ENCODE data around the gene COA8.
A peak's percentile ranks its signal among the peaks of the same experiment; 100 is the strongest.

The COA8 gene

GRCh38 chr14:103520657-103521437 is 41.9 kb upstream of the COA8 start:
- TF ChIP-seq EGR1 (IDR thresholded peaks at IDR 0.05) (peak; percentile 69), RAD21 (IDR thresholded peaks at IDR 0.05; ENCODE audit: low read depth) (peak; percentile 51; the same call in 1 of the 2 replicates), YY1 (IDR thresholded peaks at IDR 0.05; ENCODE audit: low read depth) (peak; percentile 51; the same call in 1 of the 2 replicates), CREB1 (IDR thresholded peaks at IDR 0.05; ENCODE audit: low read depth) (peak; percentile 8), CEBPB (IDR thresholded peaks at IDR 0.05) (peak; percentile 14; the same call in 1 of the 2 replicates), TAF1 (IDR thresholded peaks at IDR 0.05; ENCODE audit: low read depth) (no peak; the same call in 1 of the 2 replicates), ZBTB7A (IDR thresholded peaks at IDR 0.05; ENCODE audit: low read depth) (peak; percentile 52), NFIC (IDR thresholded peaks at IDR 0.05) (peak; percentile 80), TCF12 (IDR thresholded peaks at IDR 0.05; ENCODE audit: low read depth) (peak; percentile 61; the same call in 1 of the 2 replicates), EP300 (IDR thresholded peaks at IDR 0.05; ENCODE audit: borderline replicate concordance) (peak; percentile 38; the same call in 1 of the 2 replicates), TEAD4 (IDR thresholded peaks at IDR 0.05) (peak; percentile 44; the same call in 1 of the 2 replicates), FOXM1 (IDR thresholded peaks at IDR 0.05; ENCODE audit: borderline replicate concordance, low read depth) (no peak)
- TF ChIP-seq, protein P1, sequence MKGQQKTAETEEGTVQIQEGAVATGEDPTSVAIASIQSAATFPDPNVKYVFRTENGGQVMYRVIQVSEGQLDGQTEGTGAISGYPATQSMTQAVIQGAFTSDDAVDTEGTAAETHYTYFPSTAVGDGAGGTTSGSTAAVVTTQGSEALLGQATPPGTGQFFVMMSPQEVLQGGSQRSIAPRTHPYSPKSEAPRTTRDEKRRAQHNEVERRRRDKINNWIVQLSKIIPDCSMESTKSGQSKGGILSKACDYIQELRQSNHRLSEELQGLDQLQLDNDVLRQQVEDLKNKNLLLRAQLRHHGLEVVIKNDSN (IDR thresholded peaks at IDR 0.05): no peak
- TF ChIP-seq, protein P2, sequence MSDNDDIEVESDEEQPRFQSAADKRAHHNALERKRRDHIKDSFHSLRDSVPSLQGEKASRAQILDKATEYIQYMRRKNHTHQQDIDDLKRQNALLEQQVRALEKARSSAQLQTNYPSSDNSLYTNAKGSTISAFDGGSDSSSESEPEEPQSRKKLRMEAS (IDR thresholded peaks at IDR 0.05): peak; percentile 61
- TF ChIP-seq, protein P3, sequence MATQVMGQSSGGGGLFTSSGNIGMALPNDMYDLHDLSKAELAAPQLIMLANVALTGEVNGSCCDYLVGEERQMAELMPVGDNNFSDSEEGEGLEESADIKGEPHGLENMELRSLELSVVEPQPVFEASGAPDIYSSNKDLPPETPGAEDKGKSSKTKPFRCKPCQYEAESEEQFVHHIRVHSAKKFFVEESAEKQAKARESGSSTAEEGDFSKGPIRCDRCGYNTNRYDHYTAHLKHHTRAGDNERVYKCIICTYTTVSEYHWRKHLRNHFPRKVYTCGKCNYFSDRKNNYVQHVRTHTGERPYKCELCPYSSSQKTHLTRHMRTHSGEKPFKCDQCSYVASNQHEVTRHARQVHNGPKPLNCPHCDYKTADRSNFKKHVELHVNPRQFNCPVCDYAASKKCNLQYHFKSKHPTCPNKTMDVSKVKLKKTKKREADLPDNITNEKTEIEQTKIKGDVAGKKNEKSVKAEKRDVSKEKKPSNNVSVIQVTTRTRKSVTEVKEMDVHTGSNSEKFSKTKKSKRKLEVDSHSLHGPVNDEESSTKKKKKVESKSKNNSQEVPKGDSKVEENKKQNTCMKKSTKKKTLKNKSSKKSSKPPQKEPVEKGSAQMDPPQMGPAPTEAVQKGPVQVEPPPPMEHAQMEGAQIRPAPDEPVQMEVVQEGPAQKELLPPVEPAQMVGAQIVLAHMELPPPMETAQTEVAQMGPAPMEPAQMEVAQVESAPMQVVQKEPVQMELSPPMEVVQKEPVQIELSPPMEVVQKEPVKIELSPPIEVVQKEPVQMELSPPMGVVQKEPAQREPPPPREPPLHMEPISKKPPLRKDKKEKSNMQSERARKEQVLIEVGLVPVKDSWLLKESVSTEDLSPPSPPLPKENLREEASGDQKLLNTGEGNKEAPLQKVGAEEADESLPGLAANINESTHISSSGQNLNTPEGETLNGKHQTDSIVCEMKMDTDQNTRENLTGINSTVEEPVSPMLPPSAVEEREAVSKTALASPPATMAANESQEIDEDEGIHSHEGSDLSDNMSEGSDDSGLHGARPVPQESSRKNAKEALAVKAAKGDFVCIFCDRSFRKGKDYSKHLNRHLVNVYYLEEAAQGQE (IDR thresholded peaks at IDR 0.05; ENCODE audit: low read depth): no peak

GRCh38 chr14:103521438-103521950 is 41.3 kb upstream of the COA8 start:
- TF ChIP-seq ZBTB7A (IDR thresholded peaks at IDR 0.05; ENCODE audit: low read depth) (peak; percentile 22; the same call in 1 of the 2 replicates), YY1 (IDR thresholded peaks at IDR 0.05; ENCODE audit: low read depth) (0 out of 2 replicates have a peak, but pooled peaks have one; percentile 9), CREB1 (IDR thresholded peaks at IDR 0.05; ENCODE audit: low read depth) (no peak)

GRCh38 chr14:103521951-103522563 is 40.7 kb upstream of the COA8 start:
- TF ChIP-seq, protein P3 (IDR thresholded peaks at IDR 0.05; ENCODE audit: low read depth): no peak
- TF ChIP-seq, protein P2 (IDR thresholded peaks at IDR 0.05): peak; percentile 87
- no peak for TF ChIP-seq TAF1 (IDR thresholded peaks at IDR 0.05; ENCODE audit: low read depth)
- no peak for TF ChIP-seq CEBPB (IDR thresholded peaks at IDR 0.05)
- TF ChIP-seq RAD21 (IDR thresholded peaks at IDR 0.05; ENCODE audit: low read depth): no peak
- no peak for TF ChIP-seq FOXM1 (IDR thresholded peaks at IDR 0.05; ENCODE audit: borderline replicate concordance, low read depth)
- TF ChIP-seq TCF12 (IDR thresholded peaks at IDR 0.05; ENCODE audit: low read depth): no peak
- no peak for TF ChIP-seq NFIC (IDR thresholded peaks at IDR 0.05)
- TF ChIP-seq, protein P1 (IDR thresholded peaks at IDR 0.05): no peak
- TF ChIP-seq ZBTB7A (IDR thresholded peaks at IDR 0.05; ENCODE audit: low read depth): peak; percentile 52; the same call in 1 of the 2 replicates

DNA sequence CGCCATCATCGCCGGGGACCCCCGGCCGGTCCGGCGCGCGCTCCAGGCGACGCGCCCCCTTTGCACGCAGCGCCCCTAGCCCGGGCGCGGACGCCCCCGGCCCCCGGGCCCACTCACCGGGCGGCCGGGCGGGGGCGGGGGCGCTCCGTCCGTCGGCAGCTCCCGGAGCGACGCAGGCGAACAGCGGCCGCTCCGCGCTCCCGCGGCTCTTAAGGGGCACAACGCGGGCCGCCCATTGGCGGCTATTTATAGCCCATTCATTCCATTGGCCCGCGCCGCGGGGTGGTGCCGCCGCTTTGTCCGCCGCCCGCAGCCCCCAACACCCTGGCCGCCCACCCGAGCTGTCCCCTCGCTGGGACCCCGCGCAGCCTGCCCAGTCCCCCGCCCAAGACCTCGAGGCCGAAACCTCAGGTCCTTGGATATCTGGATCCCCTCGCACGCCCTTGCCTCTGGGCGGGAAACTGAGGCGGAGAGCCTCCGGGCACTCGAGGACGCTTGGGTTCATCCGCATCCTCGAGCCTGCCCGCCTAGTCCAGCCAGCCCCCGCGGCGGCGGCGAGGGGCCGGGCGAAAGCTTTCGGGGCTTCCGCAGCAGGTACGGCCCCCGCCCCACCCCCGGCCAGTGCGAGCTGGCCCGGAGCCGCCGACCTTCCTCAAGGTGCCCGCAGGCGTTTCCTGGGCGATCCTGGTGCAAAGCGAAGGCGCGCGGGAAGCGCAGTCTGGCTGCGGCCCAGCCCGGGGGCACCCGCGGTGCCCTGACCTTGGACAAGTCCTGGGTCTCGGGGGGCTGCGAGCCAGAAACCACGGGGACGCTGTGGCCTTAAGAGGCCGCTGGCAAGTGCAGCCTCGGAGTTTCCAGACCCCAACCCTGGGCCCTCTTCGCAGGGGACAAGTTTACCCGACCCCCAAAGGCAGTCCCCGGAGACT is 39.8 kb upstream of the COA8 start, which contains the start of gene CKB:
TSS of gene CKB (minus strand) at position 182 of the 926 bp plus-strand sequence. CDS start 337 bp downstream, outside the sequence.
- TF ChIP-seq EGR1 (IDR thresholded peaks at IDR 0.05) (no peak), EP300 (IDR thresholded peaks at IDR 0.05; ENCODE audit: borderline replicate concordance) (no peak), TCF12 (IDR thresholded peaks at IDR 0.05; ENCODE audit: low read depth) (no peak), CREB1 (IDR thresholded peaks at IDR 0.05; ENCODE audit: low read depth) (no peak), RAD21 (IDR thresholded peaks at IDR 0.05; ENCODE audit: low read depth) (no peak)

Measured in Ishikawa (cell line).